HCT116 (cell line): ENCODE data around the gene SPTBN1. TPM values are rescaled to one million over a fixed set of nuclear protein-coding genes. Genes with fewer than 3 reads are reported as not detected.

Experiments used
- ATAC-seq: fragments of 200-7000 bp; cut with Tn5 transposase; 2 replicates; pipeline ENCODE4 v1.9.1; 2020; ENCODE audit warnings: mild to moderate bottlenecking, moderate library complexity
- BruUV-seq: library from RNA; stranded (reverse); fragments of 400-500 nt; replicated peaks from 2 replicates; lab custom pipeline; 2021; lab: Mats Ljungman, UMichigan
- CTCF ChIA-PET: fragments of 300-600 bp; sonication (Branson Sonifier 250); formaldehyde crosslinking; loops from one replicate; lab custom pipeline; 2021; ENCODE audit warnings: antibody characterized with exemption; lab: Charles Lee
- POLR2A ChIA-PET: fragments of 300-600, 350-600 bp; sonication (Branson Sonifier 250); formaldehyde crosslinking; loops from one replicate; lab custom pipeline; 2021; ENCODE audit warnings: antibody characterized with exemption; lab: Charles Lee
- RAD21 ChIA-PET, 2 experiments: fragments of 300-600 bp; sonication (Branson Sonifier 250); formaldehyde crosslinking; loops; one replicate each; lab custom pipeline; 2023; ENCODE audit warnings: low total read pairs in 2 of 2; ENCODE audit not compliant: uncharacterized antibody in 2 of 2, unreplicated experiment in 2 of 2, low non-redundant PET in 1 of 2; lab: Charles Lee
- DNase-seq: peaks from one replicate; pipeline ENCODE4 v3.0.0-alpha.2; 2010; ENCODE audit warnings: low read depth, low spot score
- H2AFZ ChIP-seq: fragments of 200-600 bp; shearing (Covaris generic), sonication (generic); 2 replicates; pipeline ENCODE4 v1.6.1; 2017; ENCODE audit warnings: low read depth, mixed run types, mixed read lengths, antibody characterized with exemption, low read length; ENCODE audit not compliant: poor library complexity, severe bottlenecking
- H3K27ac ChIP-seq: 2 replicates; pipeline ENCODE4 v1.5.1; 2012; ENCODE audit warnings: low read depth, low read length
- H3K27me3 ChIP-seq: fragments of 200-600 bp; sonication (generic); 2 replicates; pipeline ENCODE4 v1.6.1; 2016; ENCODE audit warnings: mixed run types, low read length, mixed read lengths; ENCODE audit not compliant: insufficient read depth
- H3K36me3 ChIP-seq, 2 experiments: fragments of 200-500 bp in 1 of 2; fragments of 200-600 bp in 1 of 2; sonication (Bioruptor generic) in 1 of 2; sonication (generic) in 1 of 2; 2 replicates each; pipeline versions ENCODE4 v1.5.1 to v1.6.1; 2014 to 2016; ENCODE audit warnings: low read length in 2 of 2, inconsistent platforms in 1 of 2, mixed read lengths in 1 of 2, mixed run types in 1 of 2; ENCODE audit not compliant: insufficient read depth in 2 of 2, control insufficient read depth in 1 of 2
- H3K4me1 ChIP-seq, 2 experiments: fragments of 200-600 bp in 1 of 2; sonication (generic) in 1 of 2; 2 replicates each; pipeline versions ENCODE4 v1.5.1 to v1.6.1; 2012 to 2017; ENCODE audit warnings: low read length in 2 of 2, inconsistent platforms in 1 of 2, mild to moderate bottlenecking in 1 of 2, mixed read lengths in 1 of 2, mixed run types in 1 of 2, moderate library complexity in 1 of 2; ENCODE audit not compliant: insufficient read depth in 2 of 2, control insufficient read depth in 1 of 2
- H3K4me2 ChIP-seq: fragments of 200-600 bp; sonication (generic); 2 replicates; pipeline ENCODE4 v1.6.1; 2017; ENCODE audit warnings: mixed run types, low read length, mixed read lengths
- H3K4me3 ChIP-seq, 2 experiments: fragments of 200-600 bp in 1 of 2; sonication (generic) in 1 of 2; replicated peaks in 1 of 2; 2 replicates each; pipeline ENCODE4 v1.5.1; 2011 to 2016; ENCODE audit warnings: low read length in 2 of 2, control low read depth in 1 of 2, low read depth in 1 of 2, mild to moderate bottlenecking in 1 of 2, mixed read lengths in 1 of 2, mixed run types in 1 of 2
- H3K79me2 ChIP-seq: fragments of 200-600 bp; sonication (generic); 2 replicates; pipeline ENCODE4 v1.6.1; 2017; ENCODE audit warnings: mild to moderate bottlenecking, mixed run types, low read length, moderate library complexity, mixed read lengths; ENCODE audit not compliant: insufficient read depth
- H3K9ac ChIP-seq: fragments of 200-600 bp; sonication (generic); 2 replicates; pipeline ENCODE4 v1.6.1; 2016; ENCODE audit warnings: low read length, mixed read lengths
- H3K9me2 ChIP-seq: fragments of 200-600 bp; sonication (generic), shearing (Covaris generic); 2 replicates; pipeline ENCODE4 v1.6.1; 2017; ENCODE audit warnings: mixed run types, mild to moderate bottlenecking, moderate library complexity; ENCODE audit not compliant: insufficient read depth
- H3K9me3 ChIP-seq, 2 experiments: fragments of 200-500 bp in 1 of 2; fragments of 200-600 bp in 1 of 2; sonication (Bioruptor generic) in 1 of 2; sonication (generic) in 1 of 2; 2 replicates each; pipeline ENCODE4 v1.6.1; 2014 to 2017; ENCODE audit warnings: low read length in 2 of 2, mixed read lengths in 2 of 2, inconsistent platforms in 1 of 2, low read depth in 1 of 2, mild to moderate bottlenecking in 1 of 2, mixed run types in 1 of 2, moderate library complexity in 1 of 2; ENCODE audit not compliant: control insufficient read depth in 1 of 2, insufficient read depth in 1 of 2
- H4K20me1 ChIP-seq: fragments of 200-600 bp; sonication (generic), shearing (Covaris generic); 2 replicates; pipeline ENCODE4 v1.6.1; 2017; ENCODE audit warnings: mixed run types, mild to moderate bottlenecking, moderate library complexity; ENCODE audit not compliant: insufficient read depth
- CBX3 ChIP-seq: IDR thresholded peaks from 2 replicates; pipeline ENCODE4 v1.6.1; 2012; ENCODE audit warnings: low read depth
- CTCF ChIP-seq, 3 experiments: fragments of 200-600 bp in 1 of 3; sonication (generic) in 1 of 3; IDR thresholded peaks in 2 of 3; conservative IDR thresholded peaks in 1 of 3; 2 replicates each; pipeline ENCODE4 v1.5.1; 2012 to 2017; ENCODE audit warnings: low read depth in 2 of 3, low read length in 2 of 3, antibody characterized with exemption in 1 of 3, borderline replicate concordance in 1 of 3, control low read depth in 1 of 3, mild to moderate bottlenecking in 1 of 3, mixed read lengths in 1 of 3, mixed run types in 1 of 3, moderate library complexity in 1 of 3; ENCODE audit not compliant: insufficient read depth in 1 of 3
- EZH2 ChIP-seq: fragments of 200-600 bp; sonication (generic); IDR thresholded peaks from 2 replicates; pipeline ENCODE4 v1.6.1; 2017; ENCODE audit warnings: antibody characterized with exemption, mixed run types
- FOSL1 ChIP-seq: IDR thresholded peaks from 2 replicates; pipeline ENCODE4 v1.6.1; 2012; ENCODE audit warnings: low read depth
- POLR2A ChIP-seq: IDR thresholded peaks from 2 replicates; pipeline ENCODE4 v1.7.0; 2011; ENCODE audit warnings: borderline replicate concordance; ENCODE audit not compliant: insufficient read depth, insufficient read length; ENCODE audit errors: extremely low read depth
- POLR2AphosphoS5 ChIP-seq: IDR thresholded peaks from 2 replicates; pipeline ENCODE4 v1.6.1; 2011; ENCODE audit warnings: mild to moderate bottlenecking, low read depth, low read length, moderate library complexity
- RAD21 ChIP-seq: IDR thresholded peaks from 2 replicates; pipeline ENCODE4 v1.6.1; 2012; ENCODE audit warnings: low read depth, mild to moderate bottlenecking
- ZBTB33 ChIP-seq: IDR thresholded peaks from 2 replicates; pipeline ENCODE4 v1.6.1; 2011; ENCODE audit warnings: mild to moderate bottlenecking, low read length, moderate library complexity; ENCODE audit not compliant: insufficient replicate concordance; ENCODE audit errors: extremely low read depth
- ZNF274 ChIP-seq: fragments of 200-500 bp; sonication (Bioruptor generic); IDR thresholded peaks from 2 replicates; pipeline ENCODE4 v1.6.1; 2014; ENCODE audit warnings: mild to moderate bottlenecking, low read depth, low read length, inconsistent platforms
- intact Hi-C: fragments of 100-400 bp; cut with micrococcal nuclease; formaldehyde crosslinking; loops from 2 replicates; pipeline ENCODE4 v1.10.0; 2022
- total RNA-seq: library from RNA; stranded (reverse); gene quantifications from one replicate; pipeline ENCODE4 v1.2.1, GENCODE V29; 2021; ENCODE audit not compliant: unreplicated experiment
- TF ChIP-seq, protein P1 (sequence below): IDR thresholded peaks from 2 replicates; pipeline ENCODE4 v1.6.1; 2012

Gene SPTBN1
- total RNA-seq, 1 experiment from 2014 or later: 84.4 TPM

DNA sequence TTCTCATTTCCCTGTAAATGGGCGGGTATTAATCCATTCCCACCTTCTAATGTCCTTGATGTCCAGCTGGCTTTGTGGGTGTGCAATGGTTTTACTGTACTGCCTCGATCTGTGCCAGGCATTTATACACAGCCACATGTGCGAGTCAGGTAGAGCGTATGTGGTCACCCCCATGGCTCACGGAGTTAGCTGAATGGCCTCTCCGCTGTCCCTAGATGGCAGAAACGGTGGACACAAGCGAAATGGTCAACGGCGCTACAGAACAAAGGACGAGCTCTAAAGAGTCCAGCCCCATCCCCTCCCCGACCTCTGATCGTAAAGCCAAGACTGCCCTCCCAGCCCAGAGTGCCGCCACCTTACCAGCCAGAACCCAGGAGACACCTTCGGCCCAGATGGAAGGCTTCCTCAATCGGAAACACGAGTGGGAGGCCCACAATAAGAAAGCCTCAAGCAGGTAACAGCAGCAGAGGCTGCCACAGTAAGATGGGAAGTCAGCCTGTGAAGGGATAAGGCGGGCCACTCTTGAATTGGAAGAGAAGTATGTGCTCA, 208.2 kb downstream of the SPTBN1 start:
- Histone ChIP-seq H3K4me3 (no peak overlapping the region), H3K27me3 (no peaks in the 10 kb centered on the region), H3K9me2 (no peaks in the 10 kb centered on the region), H3K4me1 (peaks cover 0 to 8% of the 10 kb centered on the region in 2 experiments; a peak in 1 of 4 replicates), H3K9me3 (no peaks in the 10 kb centered on the region), H2AFZ (no peak overlapping the region), H3K9ac (no peak overlapping the region), H3K79me2 (no peaks in the 10 kb centered on the region), H4K20me1 (no peaks in the 10 kb centered on the region), H3K4me2 (no peak overlapping the region), H3K36me3 (peaks cover 14 to 38% of the 10 kb centered on the region in 2 experiments; a peak in 3 of 4 replicates), H3K27ac (no peak overlapping the region)
- BruUV-seq: no TSS peak
- ChIA-PET POLR2A (interaction anchor here (1.5 kb wide), 1 partner anchor 40 kb away, joined by 6 read pairs; no protein-coding TSS in a partner anchor), CTCF (interaction anchor here (1.4 to 3.7 kb wide), 4 partner anchors 40 to 175 kb away, joined by 3 to 47 read pairs (median 18); no protein-coding TSS in a partner anchor), RAD21 (no interaction called here)
- intact Hi-C loops: loop anchor here (10.0 kb wide), 1 partner anchor 350 kb away; no protein-coding TSS in a partner anchor
- TF ChIP-seq EZH2: no peak
- TF ChIP-seq ZNF274: no peak
- TF ChIP-seq ZBTB33: no peak
- TF ChIP-seq RAD21: no peak
- no peak for TF ChIP-seq POLR2A
- TF ChIP-seq FOSL1: no peak
- TF ChIP-seq CBX3: no peak
- TF ChIP-seq CTCF (IDR thresholded peaks at IDR 0.05 in 2 of 3, conservative IDR thresholded peaks at IDR 0.05 in 1 of 3; ENCODE audit: borderline replicate concordance in 1 of 3, insufficient read depth in 1 of 3, low read depth in 2 of 3, low read length in 2 of 3): no peak
- TF ChIP-seq, protein P1, sequence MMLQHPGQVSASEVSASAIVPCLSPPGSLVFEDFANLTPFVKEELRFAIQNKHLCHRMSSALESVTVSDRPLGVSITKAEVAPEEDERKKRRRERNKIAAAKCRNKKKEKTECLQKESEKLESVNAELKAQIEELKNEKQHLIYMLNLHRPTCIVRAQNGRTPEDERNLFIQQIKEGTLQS: no peak
- TF ChIP-seq POLR2AphosphoS5: no peak
- ATAC-seq (no peak), DNase-seq (no peak)
